Prostate gland (tissue), 2 donors: ENCODE results near the gene GHRH. TPM values are rescaled to one million over a fixed set of nuclear protein-coding genes. Genes with fewer than 3 reads are reported as not detected.

Experiments
- DNase-seq: peaks from one replicate; pipeline ENCODE4 v3.0.0-alpha.2; 2019; ENCODE audit warnings: low spot score
- H3K27ac ChIP-seq, 2 donors: fragments of 200-600 bp; sonication (generic); 2 replicates each; pipeline ENCODE4 v1.5.1; 2017 to 2019
- H3K27me3 ChIP-seq: fragments of 200-600 bp; sonication (generic); replicated peaks from 2 replicates; pipeline ENCODE4 v1.5.1; 2019; ENCODE audit not compliant: insufficient read depth
- H3K36me3 ChIP-seq, 2 donors: fragments of 200-600 bp; sonication (generic); 1 replicate in 1 of 2; 2 replicates in 1 of 2; pipeline versions ENCODE4 v1.5.1 to v1.8.1; 2017 to 2019
- H3K4me1 ChIP-seq: fragments of 200-600 bp; sonication (generic); replicated peaks from 2 replicates; pipeline ENCODE4 v1.5.1; 2019
- H3K4me3 ChIP-seq, 2 donors: fragments of 200-600 bp; sonication (generic); 2 replicates each; pipeline ENCODE4 v1.5.1; 2017 to 2019
- H3K9me3 ChIP-seq: fragments of 200-600 bp; sonication (generic); 2 replicates; pipeline ENCODE4 v1.5.1; 2017
- POLR2A ChIP-seq: fragments of 450-650 bp; IDR thresholded peaks from one replicate; pipeline ENCODE4 v1.6.1; 2016; ENCODE audit warnings: antibody characterized with exemption, mild to moderate bottlenecking
- POLR2AphosphoS5 ChIP-seq: sonication (generic); formaldehyde crosslinking; IDR thresholded peaks from one replicate; pipeline ENCODE4 v1.6.1; 2017; ENCODE audit warnings: antibody characterized with exemption
- WGBS: methylation state at CpG from one replicate; pipeline ENCODE4 v1.1.5; 2018; 5-methylcytosine and 5-hydroxymethylcytosine counted together
- intact Hi-C: fragments of 100-400 bp; cut with DNase I; formaldehyde crosslinking; loops from one replicate; pipeline ENCODE4 v1.14.2; 2022
- total RNA-seq, 2 donors: library from RNA; depleted of rRNA; stranded (reverse); fragments of >200 nt; gene quantifications; one replicate each; pipeline ENCODE4 v1.1.0, GENCODE V29; 2016
- TF ChIP-seq, protein P1 (sequence below), 4 experiments: fragments of 200-600 bp in 2 of 4; fragments of 450-650 bp in 2 of 4; sonication (generic) in 2 of 4; IDR thresholded peaks; 1 replicate in 3 of 4; 2 replicates in 1 of 4; pipeline ENCODE4 v1.5.1; 2016 to 2019; ENCODE audit warnings: antibody characterized with exemption in 4 of 4, mild to moderate bottlenecking in 2 of 4, moderate library complexity in 2 of 4

GHRH gene
- total RNA-seq, 2 donors from 2014 or later = not detected

DNA sequence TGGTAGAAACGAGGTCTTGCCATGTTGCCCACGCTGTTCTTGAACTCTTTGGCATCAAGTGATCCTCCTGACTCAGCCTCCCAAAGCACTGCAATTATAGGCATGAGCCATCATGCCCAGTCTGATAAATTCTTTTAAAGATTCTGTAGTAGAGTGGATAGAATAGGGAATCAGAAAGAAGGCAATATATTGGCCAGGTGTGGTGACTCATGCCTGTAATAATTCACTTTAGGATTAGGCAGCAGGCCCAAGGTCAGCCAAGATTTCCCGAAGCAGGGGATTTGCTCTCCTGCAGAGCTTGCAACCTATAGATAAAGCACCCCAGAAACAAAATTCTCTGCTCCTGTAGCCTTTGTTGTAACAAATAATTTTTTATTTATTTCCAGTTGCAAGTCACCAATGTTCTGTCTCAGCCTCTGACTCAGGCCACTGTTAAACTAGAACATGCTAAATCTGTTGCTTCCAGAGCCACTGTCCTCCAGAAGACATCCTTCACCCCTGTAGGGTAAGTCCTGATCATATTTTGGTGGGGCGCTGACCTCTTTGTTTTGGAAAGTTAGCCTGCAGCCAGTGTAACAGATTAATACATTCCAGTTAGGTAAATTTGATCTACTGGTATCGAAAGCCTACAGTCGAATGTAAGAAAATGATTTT lies 51.8 kb downstream of the GHRH start:
- Histone ChIP-seq H3K4me1 (no peaks in the 10 kb centered on the region), H3K36me3 (peaks cover 3 to 6% of the 10 kb centered on the region in 2 donors), H3K27ac (no peak overlapping the region), H3K9me3 (no peaks in the 10 kb centered on the region), H3K4me3 (no peak overlapping the region), H3K27me3 (no peaks in the 10 kb centered on the region)
- intact Hi-C loops = no loop called here
- DNase-seq = no peak
- 82% methylated on average over 6 of the region's 6 CpGs for WGBS
- TF ChIP-seq POLR2A (no peak), POLR2AphosphoS5 (no peak)
- TF ChIP-seq, protein P1, sequence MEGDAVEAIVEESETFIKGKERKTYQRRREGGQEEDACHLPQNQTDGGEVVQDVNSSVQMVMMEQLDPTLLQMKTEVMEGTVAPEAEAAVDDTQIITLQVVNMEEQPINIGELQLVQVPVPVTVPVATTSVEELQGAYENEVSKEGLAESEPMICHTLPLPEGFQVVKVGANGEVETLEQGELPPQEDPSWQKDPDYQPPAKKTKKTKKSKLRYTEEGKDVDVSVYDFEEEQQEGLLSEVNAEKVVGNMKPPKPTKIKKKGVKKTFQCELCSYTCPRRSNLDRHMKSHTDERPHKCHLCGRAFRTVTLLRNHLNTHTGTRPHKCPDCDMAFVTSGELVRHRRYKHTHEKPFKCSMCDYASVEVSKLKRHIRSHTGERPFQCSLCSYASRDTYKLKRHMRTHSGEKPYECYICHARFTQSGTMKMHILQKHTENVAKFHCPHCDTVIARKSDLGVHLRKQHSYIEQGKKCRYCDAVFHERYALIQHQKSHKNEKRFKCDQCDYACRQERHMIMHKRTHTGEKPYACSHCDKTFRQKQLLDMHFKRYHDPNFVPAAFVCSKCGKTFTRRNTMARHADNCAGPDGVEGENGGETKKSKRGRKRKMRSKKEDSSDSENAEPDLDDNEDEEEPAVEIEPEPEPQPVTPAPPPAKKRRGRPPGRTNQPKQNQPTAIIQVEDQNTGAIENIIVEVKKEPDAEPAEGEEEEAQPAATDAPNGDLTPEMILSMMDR (IDR thresholded peaks at IDR 0.05) = no peak

DNA sequence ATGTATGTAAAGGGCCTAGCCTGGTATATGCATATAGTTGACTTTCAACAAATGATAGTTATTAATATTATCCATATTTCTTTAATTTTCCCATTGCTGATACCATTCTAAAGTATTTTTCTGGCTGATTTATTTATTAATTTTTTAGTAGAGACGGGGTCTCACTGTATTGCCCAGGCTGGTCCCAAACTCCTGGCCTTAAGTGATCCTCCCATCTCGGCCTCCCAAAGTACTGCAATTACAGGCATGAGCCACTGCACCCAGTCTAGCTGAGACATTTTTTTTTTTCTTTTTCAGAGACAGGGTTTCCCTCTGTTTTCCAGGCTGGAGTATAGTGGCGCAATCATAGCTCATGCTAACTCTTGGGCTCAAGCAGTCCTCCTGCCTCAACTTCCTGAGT lies 52.4 kb downstream of the GHRH start:
- H3K36me3 ChIP-seq = peaks cover 3 to 12% of the 10 kb centered on the region in 2 donors
- H3K4me1 ChIP-seq = no peaks in the 10 kb centered on the region
- TF ChIP-seq POLR2AphosphoS5 (no peak), POLR2A (no peak)
- 91% methylated on average over 3 of the region's 3 CpGs for WGBS
- H3K27me3 ChIP-seq = no peaks in the 10 kb centered on the region
- no peak for DNase-seq
- intact Hi-C loops = no loop called here
- no peak overlapping the region for H3K4me3 ChIP-seq
- H3K27ac ChIP-seq = no peak overlapping the region
- no peaks in the 10 kb centered on the region for H3K9me3 ChIP-seq

GRCh38 chr20:37207171-37207570 lies 54.4 kb downstream of the GHRH start:
- H3K27me3 ChIP-seq = no peaks in the 10 kb centered on the region
- H3K9me3 ChIP-seq = no peaks in the 10 kb centered on the region
- H3K27ac ChIP-seq = no peak overlapping the region
- DNase-seq = no peak
- H3K36me3 ChIP-seq = peaks cover 3 to 12% of the 10 kb centered on the region in 2 donors
- intact Hi-C loops = no loop called here
- no peaks in the 10 kb centered on the region for H3K4me1 ChIP-seq
- no peak overlapping the region for H3K4me3 ChIP-seq
- TF ChIP-seq POLR2A (no peak), POLR2AphosphoS5 (no peak)
- TF ChIP-seq, protein P1 (IDR thresholded peaks at IDR 0.05) = no peak
- 92% methylated on average over 11 of the region's 11 CpGs for WGBS

DNA sequence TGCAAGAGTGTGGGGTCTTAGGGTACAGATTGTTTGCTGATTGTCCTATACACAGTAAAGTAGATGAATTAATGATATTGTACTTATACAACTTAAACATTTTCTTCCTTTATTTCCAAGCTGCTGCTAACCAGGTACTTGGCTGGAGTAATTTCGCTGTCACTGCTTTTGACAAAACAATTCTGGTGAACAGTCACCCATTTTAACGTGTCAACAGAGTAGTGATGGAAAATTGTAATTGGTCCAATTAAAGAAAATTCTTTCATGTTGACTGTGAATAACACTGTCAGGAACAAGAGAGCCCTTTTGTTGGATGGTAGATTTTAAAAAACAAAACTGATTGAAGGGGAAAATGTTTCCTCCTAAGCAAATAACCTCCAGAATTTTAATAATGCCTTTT lies 55.8 kb downstream of the GHRH start:
- Histone ChIP-seq H3K27ac (no peak overlapping the region), H3K36me3 (peaks cover 3 to 10% of the 10 kb centered on the region in 2 donors), H3K4me1 (no peaks in the 10 kb centered on the region), H3K9me3 (no peaks in the 10 kb centered on the region), H3K27me3 (no peaks in the 10 kb centered on the region), H3K4me3 (no peak overlapping the region)
- WGBS = 62% methylated on average over 2 of the region's 2 CpGs
- no peak for TF ChIP-seq POLR2A
- TF ChIP-seq, protein P1 (IDR thresholded peaks at IDR 0.05) = no peak
- no peak for TF ChIP-seq POLR2AphosphoS5
- DNase-seq = no peak
- intact Hi-C loops = no loop called here

DNA sequence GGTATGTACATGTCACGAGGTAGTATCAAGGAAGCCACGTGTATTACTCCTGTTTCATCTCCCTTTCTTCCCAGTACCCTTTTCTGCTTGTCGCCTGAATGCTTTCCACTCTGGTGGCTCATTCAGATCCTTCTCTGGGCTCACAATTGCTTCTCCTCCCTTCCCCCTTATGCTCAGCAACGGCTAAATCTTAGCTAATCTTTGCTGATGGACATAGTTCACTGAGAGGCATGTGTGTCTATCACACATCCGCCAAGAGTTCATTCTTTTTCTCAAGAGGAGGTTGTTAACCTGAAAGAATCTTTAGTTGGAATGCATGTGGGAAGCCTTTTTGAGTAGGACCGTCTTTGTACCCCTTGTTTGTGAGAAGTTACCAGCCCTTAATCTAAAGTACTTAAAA lies 56.5 kb downstream of the GHRH start:
- intact Hi-C loops = no loop called here
- TF ChIP-seq POLR2AphosphoS5 = no peak
- TF ChIP-seq, protein P1 (IDR thresholded peaks at IDR 0.05) = no peak
- TF ChIP-seq POLR2A = no peak
- H3K4me3 ChIP-seq = no peak overlapping the region
- H3K27ac ChIP-seq = no peak overlapping the region
- H3K4me1 ChIP-seq = no peaks in the 10 kb centered on the region
- peaks cover 3 to 10% of the 10 kb centered on the region in 2 donors for H3K36me3 ChIP-seq
- no peaks in the 10 kb centered on the region for H3K27me3 ChIP-seq
- 81% methylated on average over 6 of the region's 6 CpGs for WGBS
- H3K9me3 ChIP-seq = no peaks in the 10 kb centered on the region
- DNase-seq = no peak
